Activated CD4-positive, alpha-beta T cell treated with anti-CD3 and anti-CD28 coated beads, Interleukin-2, Interleukin-6, amounts not matched to agents 100 ng/mL and 50 ng/mL, durations not matched to agents 16 hours and 8 hours (primary cell): ENCODE results near the gene VWA3B.

ENCODE experiments used
- DNase-seq: peaks from one replicate; pipeline ENCODE4 v3.0.0-alpha.2; 2020

The VWA3B gene

GRCh38 chr2:98175811-98176210, 88.8 kb downstream of the VWA3B start:
- no peak for DNase-seq

DNA sequence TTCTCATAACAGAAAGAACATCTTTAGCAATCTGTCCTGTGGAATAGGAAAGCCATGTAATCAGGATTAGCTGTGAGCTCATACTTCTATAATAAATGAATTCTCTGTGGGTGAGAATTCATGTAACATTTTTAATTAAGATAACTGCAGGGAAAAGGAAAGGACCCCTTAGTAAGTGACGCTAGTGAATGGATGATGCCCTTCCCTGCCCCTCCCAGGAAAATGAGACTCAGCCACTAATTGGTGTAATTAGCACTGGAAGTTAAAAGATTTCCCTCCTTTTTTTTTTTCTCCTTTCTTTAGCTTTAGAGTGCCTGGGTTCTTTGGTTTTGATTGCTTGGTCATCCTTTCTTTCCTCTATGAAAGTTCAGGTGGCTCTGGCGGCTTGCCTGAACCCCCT, 90.3 kb downstream of the VWA3B start:
- no peak for DNase-seq

DNA sequence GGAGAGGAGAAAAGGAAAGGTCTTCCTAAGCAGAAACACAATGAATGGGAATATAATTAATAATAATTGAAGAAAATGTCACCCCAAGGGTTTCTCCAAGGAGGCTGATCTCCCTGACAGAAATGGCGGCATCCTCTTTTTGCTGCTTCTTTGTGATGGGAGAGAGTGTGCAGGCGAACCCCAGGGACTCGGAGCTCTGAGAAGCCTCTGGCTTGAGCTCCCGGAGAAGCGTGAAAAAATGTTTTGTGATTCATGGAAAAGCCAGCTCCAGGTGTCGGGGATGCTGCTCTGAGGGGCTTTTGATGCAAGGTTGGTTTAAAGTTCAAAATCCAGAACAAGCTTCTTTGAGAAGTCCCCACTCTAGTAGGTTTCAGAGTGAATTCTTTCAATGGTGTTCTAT, 91.0 kb downstream of the VWA3B start:
- no peak for DNase-seq

DNA sequence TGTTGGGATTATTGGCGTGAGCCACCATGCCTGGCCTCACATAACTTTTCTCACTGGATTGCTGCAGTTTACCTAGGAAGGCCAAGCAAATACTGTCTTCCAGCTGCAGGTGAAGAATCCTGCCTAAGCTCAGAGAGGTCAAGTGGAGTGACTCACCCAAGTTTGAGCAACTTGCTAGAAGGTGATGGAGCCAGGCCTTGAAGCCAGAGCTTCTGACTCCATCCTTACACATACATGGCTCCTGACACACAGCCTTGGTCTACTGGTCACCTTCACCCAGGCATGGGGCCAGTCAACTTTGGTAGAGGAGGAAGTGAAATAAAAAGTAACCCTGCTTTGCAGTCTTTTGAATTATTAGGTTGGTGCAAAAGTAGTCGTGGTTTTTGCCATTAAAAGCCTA, 93.5 kb downstream of the VWA3B start:
- no peak for DNase-seq

- DNase-seq = no peak
These were observed 94.4 kb downstream of the VWA3B start for GRCh38 chr2:98181346-98181745.

GRCh38 chr2:98185801-98186200, 98.8 kb downstream of the VWA3B start:
- no peak for DNase-seq

- DNase-seq = no peak
These were observed 100.2 kb downstream of the VWA3B start for GRCh38 chr2:98187194-98187593.

- DNase-seq = peak; percentile 4
These were observed 101.5 kb downstream of the VWA3B start for GRCh38 chr2:98188351-98189046.

DNA sequence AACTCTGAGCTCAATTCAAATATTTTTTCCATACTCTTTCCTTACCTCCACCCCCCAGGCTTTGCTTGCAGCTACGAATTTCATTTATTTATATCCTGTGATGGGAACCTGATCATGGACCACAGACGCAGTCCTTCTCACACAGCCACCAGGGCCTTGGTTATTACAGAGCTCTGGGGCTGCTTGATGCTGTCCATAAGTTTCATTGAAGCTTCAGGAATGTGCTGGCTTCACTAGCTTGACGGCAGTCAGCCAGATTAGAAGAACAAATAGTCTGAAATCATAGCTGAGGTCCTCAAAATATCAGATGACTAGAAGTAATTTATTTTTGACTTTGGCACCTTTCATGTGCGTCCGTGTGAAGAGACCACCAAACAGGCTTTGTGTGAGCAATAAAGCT, 104.9 kb downstream of the VWA3B start:
- no peak for DNase-seq

DNA sequence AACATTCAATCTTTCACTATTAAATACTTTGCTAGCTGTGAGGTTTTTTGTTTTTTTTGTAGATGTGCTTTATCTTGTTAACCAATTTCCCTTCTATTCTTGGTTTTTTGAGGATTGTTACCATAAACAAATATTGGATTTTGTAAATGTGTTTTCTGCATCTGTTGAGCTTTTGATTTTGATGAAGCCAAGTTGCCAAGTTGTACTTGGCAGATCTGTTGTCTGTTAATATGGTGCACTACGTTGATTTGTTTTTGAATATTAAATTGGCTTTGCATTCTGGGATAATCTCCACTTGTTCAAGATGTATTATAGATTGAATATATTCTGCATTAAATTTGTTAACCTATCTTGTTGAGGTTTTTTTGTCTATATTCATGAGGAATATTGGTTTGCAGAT, 114.6 kb downstream of the VWA3B start:
- no peak for DNase-seq

DNA sequence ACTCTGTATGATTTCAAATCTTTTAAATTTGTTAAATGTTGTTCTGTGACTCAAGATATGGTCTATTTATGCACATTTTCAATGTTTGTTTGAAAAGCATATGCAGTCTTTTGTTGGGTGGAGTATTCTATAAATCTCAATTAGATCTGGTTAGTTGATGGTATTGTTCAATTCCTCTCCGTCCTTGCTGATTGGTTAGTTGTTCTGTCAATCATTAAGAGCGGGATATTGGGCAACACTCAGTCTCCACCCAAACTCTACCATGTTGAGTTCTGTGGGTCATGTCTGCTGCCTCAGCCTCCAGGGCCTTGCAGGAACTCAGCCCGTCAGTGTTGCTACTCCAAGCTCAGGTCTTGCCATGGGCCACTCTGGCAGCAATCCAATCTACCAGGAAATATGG, 118.9 kb downstream of the VWA3B start:
- no peak for DNase-seq

- no peak for DNase-seq
These were observed 125.4 kb downstream of the VWA3B start for GRCh38 chr2:98212092-98213000.

DNA sequence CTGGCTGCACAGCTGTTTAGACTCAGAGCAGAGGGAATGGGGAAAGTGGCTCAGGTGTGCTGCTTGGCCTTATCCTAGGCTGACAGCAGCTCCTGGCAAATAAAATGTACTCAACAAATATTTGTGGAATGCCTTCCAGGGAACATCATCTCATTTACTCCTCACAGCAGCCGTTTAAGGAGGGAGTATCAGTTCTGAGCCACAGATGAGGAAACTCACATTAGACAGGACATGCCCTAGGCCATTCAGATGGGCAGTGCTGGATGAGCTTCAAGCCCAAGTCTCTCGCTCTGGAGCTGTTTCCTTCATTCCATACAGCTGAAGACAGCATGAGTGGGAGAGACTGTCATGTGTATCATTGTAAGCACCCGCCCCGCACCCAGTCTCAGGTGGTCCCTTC, 129.6 kb downstream of the VWA3B start:
- no peak for DNase-seq

DNA sequence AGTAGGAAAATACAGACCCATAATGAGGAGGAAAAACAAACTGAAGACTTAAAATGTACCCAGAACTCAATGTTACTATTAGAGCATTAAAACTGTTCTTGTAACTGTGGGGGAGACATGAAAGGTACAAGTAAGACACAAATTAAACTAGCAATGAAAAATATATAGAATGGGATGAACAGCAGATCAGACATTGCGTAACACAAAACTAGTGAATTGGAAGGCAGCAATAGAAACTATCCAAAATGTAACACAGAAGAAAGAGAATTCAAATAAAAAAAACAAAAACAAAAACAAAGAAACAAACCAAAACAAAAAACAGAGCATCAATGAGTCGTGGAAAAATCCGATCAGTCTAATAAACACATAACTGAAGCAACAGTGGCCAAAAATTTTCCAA, 132.2 kb downstream of the VWA3B start:
- no peak for DNase-seq

GRCh38 chr2:98233941-98234340, 147.0 kb downstream of the VWA3B start:
- DNase-seq = no peak

DNA sequence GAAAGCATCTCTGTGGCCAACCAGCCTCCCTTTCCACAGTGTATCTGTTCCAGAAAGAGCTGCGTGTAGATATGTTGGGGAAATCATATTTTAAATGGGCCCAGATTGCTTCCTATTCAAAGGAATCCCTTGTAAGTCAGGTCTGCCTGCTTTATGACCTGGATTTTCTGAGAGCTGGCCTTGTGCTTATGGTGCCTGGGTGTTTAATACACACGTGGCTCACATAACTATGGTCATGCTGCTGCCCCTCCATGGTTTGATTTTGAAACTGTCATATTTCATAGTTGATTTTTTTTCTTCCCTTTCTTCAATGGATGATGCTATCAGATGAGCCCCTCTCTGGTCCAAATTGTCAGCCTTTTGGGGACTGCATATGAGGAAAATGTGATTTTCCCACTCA, 147.8 kb downstream of the VWA3B start:
- DNase-seq = no peak

DNA sequence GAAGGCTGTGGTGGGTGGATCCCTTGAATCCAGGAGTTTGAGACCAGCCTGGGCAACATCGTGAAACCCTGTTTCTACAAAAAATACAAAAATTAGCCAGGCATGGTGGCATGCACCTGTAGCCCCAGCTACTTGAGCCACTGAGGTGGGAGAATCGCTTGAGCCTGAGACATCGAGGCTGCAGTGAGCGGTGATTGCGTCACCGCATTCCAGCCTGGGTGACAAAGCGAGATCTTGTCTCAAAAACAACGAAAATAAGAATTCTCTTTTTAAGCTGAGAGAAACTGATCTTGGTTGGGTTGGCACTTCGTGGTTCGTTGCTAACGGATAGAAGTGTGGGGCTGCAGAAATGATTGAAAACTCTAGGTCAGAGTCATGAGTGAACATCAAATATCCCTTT, 150.0 kb downstream of the VWA3B start:
- DNase-seq = no peak

- no peak for DNase-seq
These were observed 153.9 kb downstream of the VWA3B start for GRCh38 chr2:98240786-98241398.

DNA sequence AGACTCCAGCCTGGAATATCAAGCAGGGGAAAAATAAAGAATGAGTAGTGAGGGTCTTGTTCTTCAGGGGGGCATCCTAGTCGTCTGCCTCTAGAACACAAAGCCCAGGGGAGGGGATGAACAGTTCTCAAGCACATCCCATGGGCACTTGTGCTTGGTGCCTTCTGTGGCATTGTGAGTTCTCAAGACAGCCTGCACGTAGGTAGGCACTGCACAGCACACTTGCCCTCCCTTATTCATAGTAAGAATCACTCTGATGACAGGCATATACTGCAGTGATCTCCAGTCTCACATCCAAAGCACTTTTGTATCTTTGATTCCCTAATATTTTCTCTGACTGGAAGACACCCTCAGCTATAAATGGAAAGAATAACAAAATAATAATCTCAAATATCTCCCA, 154.6 kb downstream of the VWA3B start:
- no peak for DNase-seq

DNA sequence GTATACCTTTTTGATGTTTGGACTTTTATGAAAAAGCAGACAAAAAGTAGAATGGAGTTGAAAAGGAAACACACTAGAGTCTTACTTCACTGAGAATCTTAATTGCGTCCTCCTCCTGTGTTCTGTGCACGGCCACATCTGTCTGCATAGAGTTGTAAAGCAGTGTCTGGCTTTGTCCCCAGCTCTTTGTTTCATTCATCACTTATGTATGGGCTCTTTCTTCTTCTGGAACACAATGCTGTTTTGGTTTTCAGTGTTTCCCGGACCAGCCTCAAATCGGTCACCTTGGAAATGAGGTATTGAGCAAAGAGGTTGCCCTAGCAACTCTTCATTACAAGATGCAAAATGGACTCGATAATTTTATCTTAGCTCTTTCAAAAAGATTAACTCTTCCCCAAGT, 155.0 kb downstream of the VWA3B start:
- DNase-seq = no peak

GRCh38 chr2:98245491-98245890, 158.5 kb downstream of the VWA3B start:
- no peak for DNase-seq

DNA sequence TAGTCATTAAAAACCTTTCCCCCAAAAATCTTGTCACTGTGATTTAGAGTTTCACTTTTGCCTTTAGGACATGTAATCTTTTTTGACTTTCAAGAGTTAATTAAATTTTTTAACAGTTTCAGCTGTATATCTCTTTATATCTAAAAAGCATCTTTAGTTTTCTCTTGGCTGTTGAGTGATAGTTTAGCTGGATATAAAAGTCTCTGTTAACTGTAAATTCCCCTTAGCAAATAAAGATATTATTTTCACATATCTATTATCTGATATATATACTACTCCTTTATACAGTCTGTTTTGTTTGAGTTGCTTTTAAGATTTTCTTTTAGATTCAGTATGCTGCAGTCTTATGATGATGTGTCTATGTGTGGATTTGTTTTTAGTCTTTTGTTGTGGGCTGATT, 160.4 kb downstream of the VWA3B start:
- no peak for DNase-seq

DNA sequence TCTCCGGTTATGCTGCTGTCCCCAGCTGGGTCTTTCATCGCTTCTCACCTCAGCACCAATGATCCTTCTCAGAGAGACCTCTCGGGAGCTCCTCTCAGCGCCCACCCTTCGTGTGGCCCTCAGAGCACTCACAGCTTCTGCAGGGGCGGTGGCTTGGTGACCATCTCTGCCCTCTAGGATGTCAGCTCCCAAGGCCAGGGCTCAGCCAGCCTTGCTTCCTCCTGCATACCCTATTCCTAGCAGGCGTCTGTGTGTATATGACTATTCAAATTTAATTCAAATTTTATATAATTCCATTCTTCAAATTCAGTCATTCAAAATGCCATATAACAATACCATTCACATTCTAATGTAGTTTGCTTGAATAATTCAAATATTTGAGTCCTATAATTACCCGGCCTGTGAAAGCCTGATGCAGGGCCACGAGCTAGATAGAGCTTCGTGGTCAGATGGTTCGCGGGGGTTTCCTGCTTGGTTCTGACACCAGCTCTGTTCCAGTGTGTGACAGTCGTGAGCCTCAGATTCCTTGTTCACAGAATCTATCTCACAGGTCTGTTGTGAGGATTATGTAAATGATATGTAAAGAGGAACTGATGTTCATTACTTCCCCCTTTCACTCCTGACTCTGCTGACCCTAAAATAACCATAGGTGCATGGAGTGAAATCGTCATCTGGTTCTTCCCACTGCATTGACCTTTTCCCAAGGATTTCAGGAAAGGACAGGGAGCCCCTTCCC, 165.2 kb downstream of the VWA3B start:
- no peak for DNase-seq
